B cell (primary cell): ENCODE data around the gene SIAH3. TPM values are rescaled to one million over a fixed set of nuclear protein-coding genes. Genes with fewer than 3 reads are reported as not detected.

Source experiments
- ATAC-seq: fragments of 200-7000 bp; cut with Tn5 transposase; one replicate; pipeline ENCODE4 v1.10.0; 2021; ENCODE audit warnings: low read depth, mild to moderate bottlenecking, moderate number of reproducible peaks, moderate library complexity
- CTCF ChIA-PET: fragments of 350-600 bp; sonication (Branson Sonifier 250); formaldehyde crosslinking; loops from one replicate; lab custom pipeline; 2021; ENCODE audit warnings: antibody characterized with exemption, inconsistent platforms; lab: Charles Lee
- POLR2A ChIA-PET: fragments of 350-600 bp; sonication (Branson Sonifier 250); formaldehyde crosslinking; loops from one replicate; lab custom pipeline; 2021; ENCODE audit warnings: antibody characterized with exemption; lab: Charles Lee
- DNase-seq: peaks from one replicate; pipeline ENCODE4 v3.0.0; 2013
- H2AFZ ChIP-seq: 2 replicates; pipeline ENCODE4 v1.6.1; 2012; ENCODE audit warnings: mild to moderate bottlenecking, low read depth, low read length; ENCODE audit not compliant: insufficient read depth, poor library complexity, severe bottlenecking
- H3K27ac ChIP-seq, 2 donors: 1 replicate in 1 of 2; 2 replicates in 1 of 2; pipeline ENCODE4 v1.5.1; 2012 to 2013; ENCODE audit warnings: low read length in 2 of 2, mild to moderate bottlenecking in 2 of 2, moderate library complexity in 1 of 2
- H3K27me3 ChIP-seq, 4 experiments: fragments of 200-600 bp in 1 of 4; sonication (generic) in 1 of 4; replicated peaks in 1 of 4; 1 replicate in 2 of 4; 2 replicates in 2 of 4; pipeline versions ENCODE4 v1.6.1 to v1.7.0; 2013 to 2016; ENCODE audit warnings: low read length in 3 of 4, mild to moderate bottlenecking in 2 of 4, mixed read lengths in 1 of 4, moderate library complexity in 1 of 4; ENCODE audit not compliant: insufficient read depth in 4 of 4, control insufficient read depth in 3 of 4; ENCODE audit errors: control extremely low read depth in 1 of 4
- H3K36me3 ChIP-seq, 2 experiments: replicated peaks in 1 of 2; 1 replicate in 1 of 2; 2 replicates in 1 of 2; pipeline versions ENCODE4 v1.6.1 to v1.7.1; 2013; ENCODE audit warnings: low read length in 1 of 2; ENCODE audit not compliant: insufficient read depth in 2 of 2, control insufficient read depth in 1 of 2; ENCODE audit errors: control extremely low read depth in 1 of 2, extremely low read depth in 1 of 2
- H3K4me1 ChIP-seq, 2 donors: fragments of 200-600 bp in 1 of 2; sonication (generic) in 1 of 2; 1 replicate in 1 of 2; 2 replicates in 1 of 2; pipeline versions ENCODE4 v1.5.1 to v1.6.1; 2013 to 2017; ENCODE audit warnings: low read length in 2 of 2; ENCODE audit not compliant: control insufficient read depth in 2 of 2, insufficient read depth in 2 of 2
- H3K4me2 ChIP-seq: replicated peaks from 2 replicates; pipeline ENCODE3; 2012; ENCODE audit warnings: mild to moderate bottlenecking, low read depth, low read length; ENCODE audit not compliant: poor library complexity, severe bottlenecking
- H3K4me3 ChIP-seq, 5 experiments: fragments of 200-600 bp in 1 of 5; sonication (generic) in 1 of 5; 1 replicate in 3 of 5; 2 replicates in 2 of 5; pipeline versions ENCODE4 v1.5.1 to v1.7.0; 2011 to 2016; ENCODE audit warnings: low read length in 4 of 5, mild to moderate bottlenecking in 4 of 5, low read depth in 2 of 5, control low read depth in 1 of 5, moderate library complexity in 1 of 5; ENCODE audit not compliant: insufficient read depth in 1 of 5; ENCODE audit errors: control extremely low read depth in 1 of 5, extremely low read depth in 1 of 5
- H3K79me2 ChIP-seq: fragments of 200-600 bp; sonication (generic); one replicate; pipeline ENCODE4 v1.6.0; 2016; ENCODE audit warnings: low read length; ENCODE audit not compliant: control insufficient read depth, insufficient read depth
- H3K9ac ChIP-seq: fragments of 200-600 bp; sonication (generic); 2 replicates; pipeline ENCODE4 v1.6.1; 2017; ENCODE audit warnings: mild to moderate bottlenecking, low read length, moderate library complexity
- H3K9me3 ChIP-seq, 3 donors: one replicate each; pipeline versions ENCODE4 v1.6.1 to v1.7.1; 2013; ENCODE audit warnings: low read length in 2 of 3; ENCODE audit not compliant: control insufficient read depth in 2 of 3, insufficient read depth in 1 of 3; ENCODE audit errors: control extremely low read depth in 1 of 3
- H4K20me1 ChIP-seq: 2 replicates; pipeline ENCODE4 v1.6.0; 2012; ENCODE audit warnings: mild to moderate bottlenecking, low read length; ENCODE audit not compliant: insufficient read depth, control insufficient read depth, poor library complexity, severe bottlenecking
- H3K27ac Mint-ChIP-seq: one replicate; pipeline ENCODE4 v1.8.0; 2021; ENCODE audit warnings: mixed read lengths
- H3K27me3 Mint-ChIP-seq: one replicate; pipeline ENCODE4 v1.8.0; 2021; ENCODE audit warnings: mixed read lengths
- H3K4me1 Mint-ChIP-seq: one replicate; pipeline ENCODE4 v1.8.0; 2021; ENCODE audit warnings: mixed read lengths
- H3K4me3 Mint-ChIP-seq: one replicate; pipeline ENCODE4 v1.8.0; 2021; ENCODE audit warnings: mixed read lengths
- H3K9me3 Mint-ChIP-seq: one replicate; pipeline ENCODE4 v1.8.0; 2022; ENCODE audit warnings: mixed read lengths; ENCODE audit not compliant: insufficient read depth
- EZH2 ChIP-seq: IDR thresholded peaks from 2 replicates; pipeline ENCODE4 v1.6.1; 2012; ENCODE audit warnings: borderline replicate concordance, low read depth, mild to moderate bottlenecking, moderate library complexity, low read length; ENCODE audit not compliant: insufficient read depth, poor library complexity, severe bottlenecking
- WGBS: methylation state at CpG from one replicate; pipeline ENCODE4 v1.1.5; 2013; ENCODE audit warnings: missing lambda C conversion rate; ENCODE audit not compliant: insufficient coverage; 5-methylcytosine and 5-hydroxymethylcytosine counted together
- intact Hi-C: fragments of 100-400 bp; cut with micrococcal nuclease; formaldehyde crosslinking; loops from one replicate; pipeline ENCODE4 v1.10.0; 2022
- polyA plus RNA-seq: library from polyadenylated mRNA; depleted of rRNA; stranded (reverse); fragments of >200 nt; gene quantifications from 2 replicates; pipeline ENCODE4 v1.2.3, GENCODE V29; 2012
- total RNA-seq, 2 donors: library from RNA; stranded (reverse); fragments of 120-200 nt in 1 of 2; gene quantifications; 1 replicate in 1 of 2; 2 replicates in 1 of 2; pipeline versions ENCODE4 v1.2.3 to v1.2.4, GENCODE V29; 2013 to 2022
- TF ChIP-seq, protein P1 (sequence below): fragments of 200-600 bp; IDR thresholded peaks from one replicate; pipeline ENCODE4 v1.8.0; 2022; ENCODE audit warnings: antibody characterized with exemption, mild to moderate bottlenecking

The SIAH3 gene
- total and polyA plus RNA-seq, 2 donors (not counting 1 experiment from before 2014, with no cell fraction given), result not detected

- Histone ChIP-seq H3K4me2 (no peak overlapping the region), H3K9ac (no peak overlapping the region), H3K4me3 (no peak overlapping the region), H3K36me3 (no peaks in the 10 kb centered on the region), H3K27me3 (no peaks in the 10 kb centered on the region), H2AFZ (no peak overlapping the region), H4K20me1 (no peaks in the 10 kb centered on the region), H3K9me3 (peaks cover 0 to 3% (median 0%) of the 10 kb centered on the region in 3 donors), H3K4me1 (no peaks in the 10 kb centered on the region), H3K27ac (no peak overlapping the region), H3K79me2 (no peaks in the 10 kb centered on the region)
- Mint-ChIP-seq H3K27ac (no peak overlapping the region), H3K9me3 (no peaks in the 10 kb centered on the region), H3K4me1 (no peaks in the 10 kb centered on the region), H3K27me3 (no peaks in the 10 kb centered on the region), H3K4me3 (no peak overlapping the region)
- intact Hi-C loops, result no loop called here
- 83% methylated on average over 5 of the region's 6 CpGs for WGBS
- no peak for ATAC-seq
- no peak for TF ChIP-seq EZH2
- TF ChIP-seq, protein P1, sequence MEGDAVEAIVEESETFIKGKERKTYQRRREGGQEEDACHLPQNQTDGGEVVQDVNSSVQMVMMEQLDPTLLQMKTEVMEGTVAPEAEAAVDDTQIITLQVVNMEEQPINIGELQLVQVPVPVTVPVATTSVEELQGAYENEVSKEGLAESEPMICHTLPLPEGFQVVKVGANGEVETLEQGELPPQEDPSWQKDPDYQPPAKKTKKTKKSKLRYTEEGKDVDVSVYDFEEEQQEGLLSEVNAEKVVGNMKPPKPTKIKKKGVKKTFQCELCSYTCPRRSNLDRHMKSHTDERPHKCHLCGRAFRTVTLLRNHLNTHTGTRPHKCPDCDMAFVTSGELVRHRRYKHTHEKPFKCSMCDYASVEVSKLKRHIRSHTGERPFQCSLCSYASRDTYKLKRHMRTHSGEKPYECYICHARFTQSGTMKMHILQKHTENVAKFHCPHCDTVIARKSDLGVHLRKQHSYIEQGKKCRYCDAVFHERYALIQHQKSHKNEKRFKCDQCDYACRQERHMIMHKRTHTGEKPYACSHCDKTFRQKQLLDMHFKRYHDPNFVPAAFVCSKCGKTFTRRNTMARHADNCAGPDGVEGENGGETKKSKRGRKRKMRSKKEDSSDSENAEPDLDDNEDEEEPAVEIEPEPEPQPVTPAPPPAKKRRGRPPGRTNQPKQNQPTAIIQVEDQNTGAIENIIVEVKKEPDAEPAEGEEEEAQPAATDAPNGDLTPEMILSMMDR, result no peak
- CTCF ChIA-PET, result no interaction called here
- POLR2A ChIA-PET, result no interaction called here
- DNase-seq, result no peak
These were observed 35.1 kb downstream of the SIAH3 start for GRCh38 chr13:45816427-45816826.

- Mint-ChIP-seq H3K27me3 (no peaks in the 10 kb centered on the region), H3K9me3 (no peaks in the 10 kb centered on the region), H3K4me3 (no peak overlapping the region), H3K27ac (no peak overlapping the region), H3K4me1 (no peaks in the 10 kb centered on the region)
- no peaks in the 10 kb centered on the region for H3K27me3 ChIP-seq
- ChIA-PET POLR2A (no interaction called here), CTCF (no interaction called here)
- H3K27ac ChIP-seq, result no peak overlapping the region
- no peaks in the 10 kb centered on the region for H3K79me2 ChIP-seq
- H3K9ac ChIP-seq, result no peak overlapping the region
- H3K4me2 ChIP-seq, result no peak overlapping the region
- no peak overlapping the region for H2AFZ ChIP-seq
- TF ChIP-seq, protein P1, result no peak
- TF ChIP-seq EZH2, result no peak
- 93% methylated on average over 6 of the region's 6 CpGs for WGBS
- ATAC-seq, result no peak
- H3K4me3 ChIP-seq, result no peak overlapping the region
- H3K9me3 ChIP-seq, result no peaks in the 10 kb centered on the region
- no peak for DNase-seq
- no peaks in the 10 kb centered on the region for H3K4me1 ChIP-seq
- H3K36me3 ChIP-seq, result no peaks in the 10 kb centered on the region
- intact Hi-C loops, result no loop called here
- no peaks in the 10 kb centered on the region for H4K20me1 ChIP-seq
These were observed 38.7 kb downstream of the SIAH3 start for GRCh38 chr13:45812695-45813372.
